ENCODE data around the gene LYL1.

Gene LYL1

DNA sequence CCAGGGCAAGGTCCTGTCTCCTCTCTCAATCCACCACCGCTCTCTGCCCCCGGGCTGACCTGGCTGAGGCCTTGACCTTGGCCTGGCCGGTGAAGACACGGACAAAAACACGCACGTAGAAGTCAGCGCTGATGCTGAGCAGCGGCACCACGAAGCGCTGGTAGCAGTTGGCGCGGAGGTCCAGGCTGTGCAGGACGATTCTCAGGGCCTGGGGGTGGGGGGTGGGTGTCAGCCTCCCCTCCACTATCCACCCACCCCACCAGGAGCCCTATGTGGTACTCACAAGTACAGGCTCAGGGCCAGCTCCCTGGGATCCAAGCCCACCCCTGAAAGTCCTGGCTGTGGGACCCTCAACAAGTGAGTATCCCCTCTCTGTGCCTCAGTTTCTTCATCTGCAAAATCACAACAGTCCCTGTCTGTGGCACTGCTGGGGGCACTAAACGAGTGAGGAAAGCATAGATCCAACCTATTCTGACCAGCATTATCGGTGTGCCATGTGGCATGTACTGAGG is 7.5 kb upstream of the LYL1 start:
- DNase-seq (ENCODE audit: insufficient read length, low spot score) (no peak), FAIRE-seq (no peak)

DNA sequence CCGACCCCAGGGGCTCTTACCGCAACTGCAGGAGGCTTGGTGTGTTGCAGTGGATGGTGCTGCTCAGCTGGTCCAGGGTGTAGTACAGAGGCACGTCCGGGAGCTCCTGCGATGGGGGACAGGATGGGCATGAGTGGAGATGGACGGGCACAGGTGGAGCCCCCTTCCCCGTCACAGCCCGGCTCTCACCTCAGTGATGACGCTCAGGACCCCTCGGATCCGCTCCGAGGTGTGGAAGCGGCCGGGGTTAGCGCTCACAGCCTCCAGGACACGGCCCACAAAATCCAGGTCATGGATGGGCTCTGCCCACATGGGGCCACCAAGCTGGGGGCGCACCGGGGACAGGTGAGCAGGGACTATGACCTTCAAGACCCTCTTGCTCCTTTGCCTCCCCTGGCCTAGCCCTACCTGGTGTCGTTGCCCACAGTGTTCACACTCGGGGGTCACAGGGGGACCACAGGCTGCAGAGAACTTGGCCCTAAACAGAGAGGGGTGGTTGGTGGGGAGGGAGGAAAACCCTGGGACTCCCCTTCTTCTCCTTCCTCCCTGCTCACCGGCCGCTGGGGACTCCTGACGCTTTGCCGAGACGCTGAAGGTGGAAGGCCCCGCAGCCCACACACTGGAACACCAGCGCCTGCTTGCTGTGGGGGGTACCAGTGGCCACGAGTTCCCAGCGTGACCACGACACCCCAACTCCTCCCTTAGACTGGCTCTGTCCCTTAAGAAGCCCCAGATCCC is 6.9 kb upstream of the LYL1 start:
- no peak for DNase-seq (ENCODE audit: insufficient read length, low spot score)
- FAIRE-seq, result no peak

DNA sequence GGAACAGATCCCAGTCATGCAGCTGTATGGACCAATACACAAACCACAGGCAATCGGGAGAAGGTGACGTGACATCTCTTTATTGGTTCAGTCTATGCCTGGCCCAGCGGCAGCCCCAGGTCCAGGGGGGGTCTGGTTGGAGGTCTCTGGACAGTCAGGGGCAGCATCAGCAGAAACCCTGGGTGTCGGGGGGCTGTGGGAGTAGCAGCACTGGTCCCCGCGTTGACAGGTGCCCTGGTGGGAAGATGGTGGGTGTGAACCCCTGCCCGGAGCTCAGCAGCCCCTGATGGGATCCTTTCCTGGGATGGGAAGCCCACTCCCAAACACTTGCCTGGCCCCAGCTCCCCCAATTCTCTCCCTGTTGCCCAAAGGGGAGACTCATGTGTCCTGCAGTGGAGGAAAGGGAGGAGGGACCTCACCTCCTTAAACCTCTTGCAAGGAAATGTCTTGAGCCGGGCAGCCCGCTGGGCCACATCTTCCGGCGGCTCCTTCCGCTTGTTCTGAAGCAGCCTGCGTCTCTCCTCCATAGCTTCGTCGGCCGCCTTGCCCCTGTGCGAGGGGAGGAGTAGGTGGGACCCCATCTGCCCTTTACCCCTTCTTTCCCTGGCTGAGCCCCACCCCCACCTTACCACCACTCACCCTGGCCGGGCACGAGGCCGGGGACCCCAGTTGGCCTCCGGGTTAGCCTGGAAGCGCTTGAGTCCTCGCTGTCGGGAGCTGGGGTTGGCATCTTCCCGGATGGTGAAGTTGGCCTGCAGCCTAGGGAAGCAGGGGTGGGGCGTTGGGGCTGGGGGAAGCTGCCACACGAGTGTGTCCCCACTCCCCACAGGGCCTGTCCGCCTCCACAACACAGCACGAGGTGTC is 2.4 kb upstream of the LYL1 start:
- no peak for DNase-seq (ENCODE audit: insufficient read length, low spot score)
- FAIRE-seq, result peak; percentile 84

DNA sequence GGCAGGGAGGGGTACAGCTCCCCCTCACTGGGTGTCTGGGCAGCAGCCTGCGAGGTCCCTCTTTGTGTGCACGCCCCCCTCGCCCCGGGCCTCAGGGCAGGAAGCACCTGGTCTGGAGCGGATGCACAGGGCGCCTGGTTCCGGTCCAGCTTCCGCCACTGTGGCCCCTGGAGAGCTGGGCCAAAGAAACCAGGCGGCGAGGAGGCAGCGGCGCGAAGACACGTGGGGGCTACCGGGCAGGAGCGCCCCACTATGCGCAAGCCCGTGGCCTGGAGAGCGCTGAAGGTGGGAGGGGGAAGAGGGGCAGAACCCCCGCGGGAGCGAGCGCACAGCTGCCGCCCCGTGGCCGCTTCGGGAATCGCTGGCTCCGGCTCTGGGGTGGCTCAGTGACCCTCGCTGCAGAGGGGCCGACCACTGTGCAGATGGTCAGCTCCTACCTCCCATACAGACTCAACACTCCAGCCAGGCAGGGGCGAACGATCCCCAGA is 1.7 kb upstream of the LYL1 start:
- DNase-seq (ENCODE audit: insufficient read length, low spot score) (no peak), FAIRE-seq (peak; percentile 87)

DNA sequence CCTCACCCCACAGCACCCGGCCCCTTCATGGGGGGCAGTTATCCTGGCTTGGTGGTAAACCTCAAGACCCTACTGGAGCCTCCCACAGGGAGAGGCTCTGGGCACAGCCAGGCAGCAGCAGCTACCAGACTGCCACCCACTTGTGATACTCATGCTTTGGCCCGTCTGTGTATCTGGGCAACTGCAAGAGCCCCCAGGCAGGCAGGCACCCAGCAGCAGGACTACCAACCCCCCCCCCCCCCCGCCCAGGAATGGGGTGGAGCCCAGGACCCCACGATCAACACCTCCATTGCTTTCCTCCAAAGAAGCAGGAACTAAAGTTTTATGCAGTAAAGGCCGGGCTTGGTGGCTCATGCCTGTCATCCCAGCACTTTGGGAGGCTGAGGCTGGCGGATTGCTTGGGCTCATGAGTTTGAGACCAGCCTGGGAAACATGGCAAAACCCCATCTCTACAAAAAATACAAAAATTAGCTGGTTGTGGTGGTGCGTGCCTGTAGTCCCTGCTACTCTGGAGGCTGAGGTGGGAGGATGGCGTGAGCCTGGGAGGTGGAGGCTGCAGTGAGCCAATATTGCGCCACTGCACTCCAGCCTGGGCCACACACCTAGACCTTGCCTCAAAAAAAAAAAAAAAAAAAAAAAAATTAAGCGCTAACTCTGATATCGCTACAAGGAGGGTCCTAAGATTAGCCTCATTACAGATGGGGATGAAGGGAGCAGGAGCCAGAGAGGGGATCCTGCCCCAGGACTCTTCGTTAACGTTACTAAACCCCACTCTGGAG is 1.1 kb upstream of the LYL1 start:
- FAIRE-seq (peak; percentile 26), DNase-seq (ENCODE audit: insufficient read length, low spot score) (no peak)

DNA sequence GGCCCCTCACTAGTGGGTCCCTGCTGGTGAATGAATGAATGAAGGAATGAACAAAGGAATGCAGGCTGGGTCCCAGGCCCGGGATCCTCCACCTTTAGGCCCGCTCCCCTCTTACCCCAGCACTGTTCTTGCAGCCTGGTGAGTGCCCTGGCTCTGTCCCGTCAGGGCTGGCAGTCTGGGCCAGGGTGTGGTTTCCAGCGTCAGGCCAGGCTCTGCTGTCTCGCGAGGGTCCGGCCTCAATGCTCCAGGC is 317 bp downstream of the LYL1 start:
- DNase-seq (ENCODE audit: insufficient read length, low spot score) (no peak), FAIRE-seq (peak; percentile 75)

DNA sequence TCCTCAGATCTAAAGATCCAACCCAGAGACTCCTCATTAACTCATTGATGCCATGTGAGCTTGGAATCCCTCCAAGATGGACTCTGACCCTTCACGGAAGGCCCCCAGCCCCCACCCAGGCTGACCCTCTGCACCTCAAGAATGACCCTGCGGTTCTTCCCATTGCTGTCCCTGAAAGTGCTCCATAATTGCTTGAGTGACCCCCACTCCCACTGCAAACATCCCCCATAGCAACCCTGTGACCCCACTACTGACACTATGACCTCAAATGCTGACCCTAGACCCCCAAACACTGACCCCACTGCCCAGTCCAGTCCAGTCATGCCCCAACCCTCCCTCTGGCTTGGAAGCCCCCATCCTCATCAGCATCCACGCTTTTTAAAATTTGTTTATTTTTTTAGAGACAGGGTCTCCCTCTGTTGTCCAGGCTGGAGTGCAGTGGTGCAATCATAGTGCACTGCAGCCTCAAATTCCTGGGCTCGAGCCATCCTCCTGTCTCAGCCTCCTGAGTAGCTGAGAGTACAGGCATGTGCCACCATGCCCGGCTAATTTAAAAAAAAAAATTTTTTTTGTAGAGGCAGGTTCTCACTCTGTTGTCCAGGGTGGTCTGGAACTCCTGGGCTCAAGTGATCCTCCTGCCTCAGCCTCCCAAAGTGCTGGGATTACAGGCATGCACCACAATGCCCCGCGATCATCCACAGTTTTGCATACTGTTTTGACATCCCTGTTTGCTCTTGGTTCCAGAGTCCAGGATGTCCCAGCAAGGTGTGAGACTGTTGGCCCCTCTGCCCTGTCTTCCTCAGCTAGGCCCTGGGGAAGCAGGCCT is 855 bp downstream of the LYL1 start:
- DNase-seq (ENCODE audit: insufficient read length, low spot score), result no peak
- FAIRE-seq, result no peak

DNA sequence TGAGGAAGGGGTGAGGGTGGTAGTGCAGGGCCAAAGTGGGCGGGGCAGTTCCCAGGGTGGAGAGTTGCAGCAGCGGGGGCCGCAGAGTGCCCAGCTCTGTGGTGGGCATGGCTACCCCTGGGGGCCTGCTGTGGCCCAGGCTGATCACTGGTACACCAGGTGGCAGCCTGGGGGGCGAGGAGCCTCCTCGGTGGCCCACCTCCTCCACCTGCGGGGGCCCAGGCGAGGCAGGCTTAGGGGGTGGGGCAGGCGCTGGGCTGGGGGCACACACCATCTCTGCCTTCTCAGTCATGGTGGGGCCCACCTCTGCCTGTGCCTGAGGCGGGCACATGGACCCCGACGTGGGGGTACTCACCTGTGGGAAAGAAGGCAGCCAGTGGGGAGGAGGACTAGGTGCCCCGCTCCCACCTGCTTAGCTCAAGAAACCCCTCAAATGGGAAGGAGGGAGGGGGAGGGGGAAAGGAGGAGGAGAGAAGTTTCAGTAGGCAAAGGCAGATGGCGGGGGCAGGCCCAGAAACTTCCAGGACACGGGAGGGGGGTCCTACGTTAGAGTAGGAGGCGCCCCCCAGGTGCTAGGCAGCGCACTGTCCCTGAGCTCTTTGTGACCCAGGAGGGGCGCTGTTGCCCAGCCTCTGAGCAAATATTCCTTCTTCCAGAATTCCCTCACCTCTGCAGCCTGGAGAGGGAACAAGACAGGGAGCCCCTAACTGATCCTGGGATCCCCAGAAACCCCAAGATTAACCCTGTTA is 1.6 kb downstream of the LYL1 start:
- FAIRE-seq (no peak), DNase-seq (ENCODE audit: insufficient read length, low spot score) (no peak)

DNA sequence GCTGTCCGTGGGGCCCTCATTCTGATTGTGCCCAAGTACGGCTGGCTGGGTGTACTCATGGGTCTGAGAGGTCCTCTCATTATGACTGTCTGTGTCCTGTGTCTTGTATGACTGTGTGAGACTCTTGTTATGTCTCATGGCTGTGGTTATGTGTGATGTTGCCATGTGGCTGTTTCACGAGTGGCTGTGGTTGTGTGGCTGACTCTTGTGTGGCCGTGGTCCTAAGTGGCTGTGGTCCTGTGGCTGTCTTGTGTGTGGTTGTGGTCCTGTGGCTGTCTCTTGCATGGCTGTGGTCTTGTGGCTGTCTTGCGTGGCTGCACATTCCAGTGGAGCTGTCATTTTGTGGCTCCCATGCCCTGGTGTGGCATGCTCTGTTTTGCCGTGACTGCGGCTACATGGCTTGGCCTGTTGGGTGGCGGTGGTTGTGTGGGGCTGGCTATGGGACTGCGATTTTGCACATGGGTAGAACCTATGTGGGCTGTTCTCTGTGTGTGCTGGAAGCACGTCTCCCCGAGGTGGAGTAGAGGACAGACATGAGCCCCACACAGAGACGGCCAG is 2.5 kb downstream of the LYL1 start:
- FAIRE-seq, result peak; percentile 96
- peak; percentile 80 for DNase-seq (ENCODE audit: insufficient read length, low spot score)

DNA sequence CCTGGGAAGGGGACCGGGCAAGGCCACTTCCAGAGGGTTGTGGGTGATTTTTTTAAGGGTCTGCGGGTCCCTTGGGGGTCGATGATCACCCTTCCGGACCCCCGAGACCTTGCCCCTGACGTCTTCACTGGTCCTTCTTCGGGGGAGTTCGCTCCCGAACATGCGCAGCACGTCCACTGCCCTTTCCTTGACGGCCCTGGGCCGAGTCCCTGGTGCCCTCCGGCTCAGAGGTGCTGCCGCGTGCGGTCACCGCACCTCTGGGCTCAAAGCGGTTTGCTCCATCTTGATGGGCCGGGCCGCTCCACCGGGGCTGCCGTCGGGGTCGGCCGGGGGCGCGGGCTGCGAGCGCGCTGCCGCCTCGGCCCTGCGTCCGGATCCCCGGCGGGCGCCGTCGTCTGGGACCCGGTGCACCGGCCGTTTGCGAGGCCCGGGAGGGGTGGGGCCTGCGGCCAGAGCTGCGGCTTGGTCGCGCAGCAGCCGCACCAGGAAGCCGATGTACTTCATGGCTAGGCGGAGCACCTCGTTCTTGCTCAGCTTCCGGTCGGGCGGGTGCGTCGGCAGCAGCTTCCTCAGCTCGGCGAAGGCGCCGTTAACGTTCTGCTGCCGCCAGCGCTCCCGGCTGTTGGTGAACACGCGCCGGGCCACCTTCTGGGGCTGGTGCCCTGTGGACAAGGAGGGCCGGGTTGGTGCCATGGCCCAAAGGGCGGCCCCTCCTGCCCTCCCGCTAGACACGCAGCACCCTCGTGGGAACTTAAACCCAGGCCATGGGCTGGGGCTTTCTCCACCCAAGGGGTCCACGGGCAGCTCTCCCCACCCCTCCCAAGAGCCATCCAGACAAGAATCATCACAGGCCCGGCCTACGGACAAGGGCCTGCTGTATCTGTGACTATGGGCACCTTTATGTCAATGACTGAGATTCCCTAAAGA is 3.3 kb downstream of the LYL1 start:
- FAIRE-seq (peak; percentile 96), DNase-seq (ENCODE audit: insufficient read length, low spot score) (peak; percentile 84)

DNA sequence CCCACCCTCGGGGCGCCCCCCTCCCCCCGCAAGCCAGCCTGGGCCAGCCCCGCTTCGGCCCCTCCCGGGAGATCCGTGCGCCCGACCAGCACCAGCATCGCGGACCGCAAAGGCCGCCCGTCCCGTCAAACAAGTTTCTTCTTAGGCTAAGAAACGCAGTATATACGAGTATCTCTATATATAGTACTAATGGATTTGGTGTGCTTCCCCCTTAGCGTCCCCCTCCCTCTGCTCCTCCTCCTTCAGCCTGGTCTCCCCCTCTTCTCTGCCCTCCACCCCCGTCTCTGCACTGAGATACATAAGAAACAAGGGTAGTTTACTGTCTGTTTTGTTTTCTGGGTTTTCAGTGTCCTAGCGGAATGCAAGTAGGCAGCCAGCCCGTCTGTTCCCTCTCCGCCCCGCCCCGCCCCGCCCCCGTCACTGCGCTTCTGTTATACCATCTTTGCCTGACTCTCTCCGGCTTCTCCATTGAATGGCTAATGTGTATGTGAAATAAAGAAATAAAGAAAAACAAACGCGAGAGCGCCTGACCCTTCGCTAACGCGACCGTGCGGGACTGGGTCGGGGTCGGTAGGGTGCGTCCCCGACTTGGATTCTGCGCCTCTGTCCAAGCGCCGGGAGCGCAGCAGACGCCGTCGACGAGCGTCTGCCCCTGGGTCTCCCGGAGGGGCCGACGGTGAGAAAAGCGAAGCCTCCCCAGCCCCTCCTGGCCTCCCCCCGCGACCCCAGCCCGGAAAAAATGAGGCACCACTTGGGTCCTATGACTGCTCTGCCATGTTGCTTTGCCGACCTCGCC is 4.2 kb downstream of the LYL1 start:
- peak; percentile 42 for FAIRE-seq
- DNase-seq (ENCODE audit: insufficient read length, low spot score), result no peak

DNA sequence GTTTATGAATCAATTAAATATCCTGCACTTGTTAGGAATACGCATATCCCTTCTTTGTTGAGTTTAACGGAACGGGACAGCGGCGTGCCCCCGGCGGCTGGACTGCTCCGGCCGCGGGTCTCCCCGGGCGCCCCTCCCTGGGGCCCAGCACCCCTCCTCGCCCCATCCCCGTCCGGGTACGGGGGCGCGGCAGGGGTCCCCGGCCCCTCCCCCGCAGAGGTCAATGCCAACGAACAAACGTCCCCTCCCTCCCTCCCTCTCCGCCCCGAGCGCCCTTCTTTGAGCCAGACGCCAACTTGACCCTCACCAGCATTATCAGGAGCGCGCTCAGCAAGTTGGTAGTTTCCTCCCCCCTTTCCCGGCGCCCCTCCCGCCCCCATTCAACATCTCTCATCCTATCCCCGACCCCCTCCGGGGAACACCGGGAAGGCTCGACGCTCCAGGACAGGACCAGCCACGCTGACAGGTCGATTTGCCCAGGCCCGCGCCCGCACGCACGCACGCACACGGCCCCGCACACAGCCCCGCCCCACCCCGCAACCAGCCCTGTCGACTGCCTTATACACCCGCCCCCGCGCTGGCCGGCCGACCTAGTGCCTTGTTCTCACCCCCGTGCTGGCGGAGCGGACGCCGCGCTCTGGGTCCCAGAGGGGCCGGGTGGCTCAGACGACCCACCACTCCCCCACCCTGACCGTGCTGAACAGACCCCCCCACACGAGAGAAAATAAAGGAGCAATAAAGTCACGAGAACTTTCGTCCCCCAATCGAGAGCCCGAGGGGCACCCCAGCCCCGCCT is 5.0 kb downstream of the LYL1 start:
- FAIRE-seq (no peak), DNase-seq (ENCODE audit: insufficient read length, low spot score) (no peak)

DNA sequence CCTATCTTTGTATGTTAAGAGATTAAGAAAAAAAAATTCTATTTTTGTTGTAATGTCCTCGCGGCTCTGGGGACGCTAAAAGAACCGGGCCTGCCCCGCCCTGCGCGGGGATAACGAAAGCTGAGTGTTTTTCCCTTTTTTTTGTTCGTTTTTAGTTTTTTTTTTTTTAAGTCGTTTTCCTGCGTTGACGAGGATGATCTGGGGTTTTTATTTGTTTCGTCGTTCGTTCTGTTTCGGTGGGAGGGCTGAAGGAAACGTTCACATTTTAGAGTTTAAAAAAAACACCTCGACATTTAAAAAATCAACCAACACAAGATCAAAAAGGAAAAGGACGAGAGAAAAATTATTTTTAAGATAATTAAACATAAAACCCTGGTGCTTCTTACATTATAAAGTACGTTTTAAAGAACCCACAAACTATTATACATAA is 5.6 kb downstream of the LYL1 start:
- DNase-seq (ENCODE audit: insufficient read length, low spot score) (no peak), FAIRE-seq (no peak)

DNA sequence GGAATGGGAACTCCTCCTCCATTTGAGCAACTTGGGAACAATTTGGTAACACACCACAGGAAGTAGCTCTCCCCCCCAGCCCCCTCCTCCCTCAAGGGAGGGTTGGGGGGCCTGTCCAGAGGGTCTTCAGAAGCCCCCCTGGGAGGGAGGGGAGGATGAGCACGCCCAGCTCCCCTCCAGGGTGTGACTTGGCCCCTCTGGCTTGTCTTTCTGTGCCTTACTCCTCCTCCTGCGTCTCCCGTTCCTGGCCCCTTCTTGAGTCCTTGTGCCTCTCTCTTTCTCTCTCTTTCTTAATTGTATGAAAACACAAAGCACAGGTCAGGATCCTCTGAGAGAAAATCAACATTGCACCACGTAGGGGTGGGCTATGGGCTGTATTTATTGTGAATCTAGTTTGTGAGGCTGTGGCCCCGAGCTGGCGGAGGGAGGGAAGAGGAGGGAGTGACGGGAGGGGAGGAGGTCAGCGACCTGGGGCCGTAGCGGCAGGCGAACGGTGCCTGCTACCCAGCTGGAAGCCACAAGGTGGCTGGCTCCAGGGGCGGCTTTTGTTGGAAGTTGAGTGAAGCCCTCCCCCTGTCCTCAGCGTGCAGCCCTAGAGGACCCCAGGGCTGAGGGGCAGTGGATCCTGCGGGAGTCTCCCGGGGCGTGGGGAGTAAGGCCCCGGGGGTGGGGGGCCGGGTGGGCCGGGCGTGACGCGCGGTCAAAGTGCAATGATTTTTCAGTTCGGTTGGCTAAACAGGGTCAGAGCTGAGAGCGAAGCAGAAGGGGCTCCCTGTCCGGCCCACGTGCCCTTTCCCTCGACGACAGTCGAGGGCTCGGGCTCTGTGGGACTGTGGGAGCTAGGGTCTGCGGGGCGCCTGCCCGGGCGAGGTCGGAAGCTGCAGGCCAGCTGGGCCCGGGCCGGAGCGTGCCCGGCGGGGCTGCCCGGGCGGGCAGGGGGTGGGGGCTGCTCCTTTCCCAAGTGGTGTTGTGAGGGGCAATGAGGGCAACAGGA is 6.4 kb downstream of the LYL1 start:
- DNase-seq (ENCODE audit: insufficient read length, low spot score) (no peak), FAIRE-seq (peak; percentile 39)

DNA sequence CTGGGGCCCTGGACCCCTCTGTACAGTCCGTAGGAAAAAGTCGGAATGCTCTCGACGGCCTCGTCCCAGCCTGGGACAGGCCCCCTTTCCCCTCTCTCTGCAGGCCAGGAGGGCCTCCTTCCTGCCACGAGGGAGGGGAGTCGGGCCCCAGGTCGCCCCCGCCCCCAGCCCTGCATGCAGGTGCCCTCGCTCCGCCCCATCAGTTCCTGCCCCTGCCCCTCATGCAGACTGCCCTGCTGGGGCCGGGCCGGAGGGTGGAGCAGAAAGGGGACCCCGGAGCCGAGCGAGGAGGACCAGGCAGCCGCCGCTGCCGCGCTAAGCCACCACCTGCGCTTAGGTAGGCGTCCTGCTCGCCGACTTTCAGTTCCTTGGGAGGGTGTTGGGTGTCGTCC is 7.3 kb downstream of the LYL1 start:
- DNase-seq (ENCODE audit: insufficient read length, low spot score) (no peak), FAIRE-seq (no peak)
